Fibroblast of lung (primary cell): Measurements from ENCODE around the gene LKAAEAR1. TPM values are rescaled to one million over a fixed set of nuclear protein-coding genes. Genes with fewer than 3 reads are reported as not detected.

ENCODE experiments used
- DNase-seq, 2 donors: peaks; one replicate each; pipeline versions ENCODE4 v3.0.0 to v3.0.0-alpha.2; 2010; ENCODE audit warnings: low read depth in 2 of 2
- H2AFZ ChIP-seq: 2 replicates; pipeline ENCODE4 v1.5.1; 2012; ENCODE audit warnings: low read length, control low read depth, inconsistent platforms
- H3K27ac ChIP-seq: 2 replicates; pipeline ENCODE4 v1.5.1; 2011; ENCODE audit warnings: low read length, control low read depth; ENCODE audit not compliant: insufficient read depth
- H3K27me3 ChIP-seq: 2 replicates; pipeline ENCODE4 v1.5.1; 2011; ENCODE audit warnings: mild to moderate bottlenecking, low read length; ENCODE audit not compliant: control insufficient read depth, insufficient read depth
- H3K36me3 ChIP-seq: 2 replicates; pipeline ENCODE4 v1.5.1; 2011; ENCODE audit warnings: low read length; ENCODE audit not compliant: control insufficient read depth, insufficient read depth
- H3K4me1 ChIP-seq: 2 replicates; pipeline ENCODE4 v1.5.1; 2011; ENCODE audit warnings: low read length; ENCODE audit not compliant: control insufficient read depth, insufficient read depth; ENCODE audit errors: extremely low read depth
- H3K4me2 ChIP-seq: 2 replicates; pipeline ENCODE4 v1.5.1; 2011; ENCODE audit warnings: low read length, control low read depth; ENCODE audit not compliant: insufficient read depth; ENCODE audit errors: extremely low read depth
- H3K4me3 ChIP-seq, 4 experiments: fragments of 200-600 bp in 1 of 4; sonication (generic) in 1 of 4; replicated peaks in 1 of 4; 2 replicates each; pipeline ENCODE4 v1.5.1; 2011 to 2016; ENCODE audit warnings: low read length in 4 of 4, low read depth in 3 of 4, mild to moderate bottlenecking in 3 of 4, control low read depth in 2 of 4, inconsistent platforms in 1 of 4, mixed read lengths in 1 of 4; ENCODE audit not compliant: insufficient read depth in 1 of 4; ENCODE audit errors: control extremely low read depth in 1 of 4
- H3K79me2 ChIP-seq: 2 replicates; pipeline ENCODE4 v1.5.1; 2012; ENCODE audit warnings: mild to moderate bottlenecking, low read length, inconsistent platforms; ENCODE audit not compliant: control insufficient read depth, insufficient read depth
- H3K9ac ChIP-seq: 2 replicates; pipeline ENCODE4 v1.5.1; 2011; ENCODE audit warnings: mild to moderate bottlenecking, low read length, control low read depth; ENCODE audit not compliant: insufficient read depth
- H3K9me3 ChIP-seq: 2 replicates; pipeline ENCODE4 v1.5.1; 2012; ENCODE audit warnings: low read depth, low read length; ENCODE audit not compliant: control insufficient read depth, insufficient read depth
- H4K20me1 ChIP-seq: 2 replicates; pipeline ENCODE4 v1.5.1; 2011; ENCODE audit warnings: low read length; ENCODE audit not compliant: control insufficient read depth, insufficient read depth; ENCODE audit errors: extremely low read depth
- EZH2 ChIP-seq: IDR thresholded peaks from 2 replicates; pipeline ENCODE4 v1.5.1; 2012; ENCODE audit warnings: low read length, control low read depth, mild to moderate bottlenecking; ENCODE audit errors: missing control alignments
- polyA plus RNA-seq, 2 donors: library from polyadenylated mRNA; depleted of rRNA in 1 of 2; stranded (reverse) in 1 of 2; unstranded in 1 of 2; fragments of >200 nt; gene quantifications; 2 replicates each; pipeline ENCODE4 v1.2.1, GENCODE V29; 2011 to 2012; ENCODE audit warnings: missing spikeins in 1 of 2
- total RNA-seq: library from RNA; depleted of rRNA; stranded (reverse); fragments of >200 nt; gene quantifications from 2 replicates; pipeline ENCODE4 v1.2.1, GENCODE V29; 2014
- TF ChIP-seq, protein P1 (sequence below), 2 donors: IDR thresholded peaks in 1 of 2; conservative IDR thresholded peaks in 1 of 2; 1 replicate in 1 of 2; 2 replicates in 1 of 2; pipeline ENCODE4 v1.5.1; 2011 to 2012; ENCODE audit warnings: low read length in 2 of 2, control low read depth in 1 of 2, inconsistent platforms in 1 of 2, low read depth in 1 of 2, mild to moderate bottlenecking in 1 of 2

LKAAEAR1 gene
- total and polyA plus RNA-seq, 2 donors (not counting 1 experiment from before 2014, with no cell fraction given), result not detected

DNA sequence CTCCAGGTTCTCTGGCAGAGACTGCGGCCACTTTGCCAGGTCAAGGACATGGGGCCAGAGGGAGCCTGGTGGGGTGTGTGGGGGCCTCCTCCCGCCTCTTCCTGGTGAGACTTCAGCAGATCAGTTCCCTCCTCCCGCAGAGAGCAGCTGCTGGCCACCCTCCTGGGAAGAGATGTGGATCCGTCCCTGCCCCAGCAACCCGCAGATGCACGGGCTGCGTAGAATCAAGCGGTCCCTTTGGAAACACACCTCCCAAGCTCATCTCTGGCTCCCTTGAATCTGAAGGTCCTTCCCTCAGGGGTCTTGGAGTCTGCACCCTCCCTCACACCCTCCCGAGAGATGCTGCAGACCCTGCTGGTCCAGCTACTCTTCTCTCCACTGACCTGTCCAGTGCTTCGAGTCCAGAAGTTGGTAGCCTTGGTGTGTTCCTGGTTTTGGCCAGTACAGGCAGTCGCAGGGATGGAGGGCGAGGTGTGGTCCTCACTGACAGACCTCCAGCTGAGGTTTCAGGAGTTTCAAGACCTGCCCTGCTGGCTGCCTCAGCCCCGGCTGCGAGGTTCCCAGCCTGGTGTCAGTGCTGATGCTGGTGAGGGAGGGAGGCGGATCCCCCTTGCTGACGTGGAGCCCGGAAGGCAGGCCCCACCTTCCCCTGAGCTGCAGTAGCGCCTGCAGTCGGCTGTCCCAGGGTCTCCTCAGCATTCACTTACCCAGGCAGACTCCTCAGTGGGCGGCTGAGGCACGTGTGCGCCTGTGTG, 23.0 kb upstream of the LKAAEAR1 start, which contains the start of gene NPBWR2:
TSS of gene NPBWR2 (minus strand) at position 585 of the 755 bp plus-strand sequence. CDS start 734 bp downstream, outside the sequence.
- H3K27ac ChIP-seq, result no peak within 1 kb of the TSS
- no peak within 1 kb of the TSS for H3K4me2 ChIP-seq
- no peak for DNase-seq
- peaks cover 12% of the 10 kb centered on the region for H3K27me3 ChIP-seq
- H2AFZ ChIP-seq, result no peak within 1 kb of the TSS
- H3K79me2 ChIP-seq, result no peaks in the 10 kb centered on the region
- H4K20me1 ChIP-seq, result no peaks in the 10 kb centered on the region
- no peak within 1 kb of the TSS for H3K9ac ChIP-seq
- no peaks in the 10 kb centered on the region for H3K36me3 ChIP-seq
- no peak for TF ChIP-seq EZH2
- TF ChIP-seq, protein P1, sequence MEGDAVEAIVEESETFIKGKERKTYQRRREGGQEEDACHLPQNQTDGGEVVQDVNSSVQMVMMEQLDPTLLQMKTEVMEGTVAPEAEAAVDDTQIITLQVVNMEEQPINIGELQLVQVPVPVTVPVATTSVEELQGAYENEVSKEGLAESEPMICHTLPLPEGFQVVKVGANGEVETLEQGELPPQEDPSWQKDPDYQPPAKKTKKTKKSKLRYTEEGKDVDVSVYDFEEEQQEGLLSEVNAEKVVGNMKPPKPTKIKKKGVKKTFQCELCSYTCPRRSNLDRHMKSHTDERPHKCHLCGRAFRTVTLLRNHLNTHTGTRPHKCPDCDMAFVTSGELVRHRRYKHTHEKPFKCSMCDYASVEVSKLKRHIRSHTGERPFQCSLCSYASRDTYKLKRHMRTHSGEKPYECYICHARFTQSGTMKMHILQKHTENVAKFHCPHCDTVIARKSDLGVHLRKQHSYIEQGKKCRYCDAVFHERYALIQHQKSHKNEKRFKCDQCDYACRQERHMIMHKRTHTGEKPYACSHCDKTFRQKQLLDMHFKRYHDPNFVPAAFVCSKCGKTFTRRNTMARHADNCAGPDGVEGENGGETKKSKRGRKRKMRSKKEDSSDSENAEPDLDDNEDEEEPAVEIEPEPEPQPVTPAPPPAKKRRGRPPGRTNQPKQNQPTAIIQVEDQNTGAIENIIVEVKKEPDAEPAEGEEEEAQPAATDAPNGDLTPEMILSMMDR (conservative IDR thresholded peaks at IDR 0.05 in 1 of 2, IDR thresholded peaks at IDR 0.05 in 1 of 2; ENCODE audit: low read depth in 1 of 2, low read length in 2 of 2), result no peak
- no peak within 1 kb of the TSS for H3K4me3 ChIP-seq
- H3K4me1 ChIP-seq, result no peaks in the 10 kb centered on the region
- H3K9me3 ChIP-seq, result no peaks in the 10 kb centered on the region

DNA sequence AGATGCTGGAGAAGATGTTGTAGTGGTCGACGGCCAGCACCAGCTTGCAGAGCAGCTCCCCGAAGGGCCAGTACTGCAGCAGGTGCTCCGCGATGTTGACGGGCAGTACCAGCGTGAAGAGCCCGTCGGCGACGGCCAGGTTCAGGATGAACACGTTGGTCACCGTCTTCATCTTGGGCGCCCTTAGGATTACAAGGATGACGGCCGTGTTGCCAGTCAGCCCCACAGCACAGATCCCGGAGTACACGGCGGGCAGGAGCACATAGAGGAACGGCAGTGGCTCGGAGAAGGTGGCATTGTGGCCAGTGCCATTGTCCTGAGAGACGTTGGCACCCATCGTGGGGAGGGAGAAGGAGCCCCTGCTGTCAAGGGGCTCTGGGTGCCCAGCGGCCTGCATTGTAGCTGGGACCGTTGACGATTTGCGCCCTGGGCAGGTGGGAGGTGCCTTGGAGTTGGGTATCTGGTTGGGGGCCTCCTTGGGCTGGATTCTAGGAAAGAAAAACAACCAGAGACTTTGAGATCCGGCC, 22.3 kb upstream of the LKAAEAR1 start:
- Histone ChIP-seq H3K36me3 (no peaks in the 10 kb centered on the region), H3K4me3 (no peak overlapping the region), H3K79me2 (no peaks in the 10 kb centered on the region), H3K9me3 (no peaks in the 10 kb centered on the region), H3K4me2 (no peak overlapping the region), H3K9ac (no peak overlapping the region), H3K27me3 (peaks cover 18% of the 10 kb centered on the region), H4K20me1 (no peaks in the 10 kb centered on the region), H3K27ac (no peak overlapping the region), H2AFZ (no peak overlapping the region), H3K4me1 (no peaks in the 10 kb centered on the region)
- no peak for TF ChIP-seq EZH2
- TF ChIP-seq, protein P1 (conservative IDR thresholded peaks at IDR 0.05 in 1 of 2, IDR thresholded peaks at IDR 0.05 in 1 of 2; ENCODE audit: low read depth in 1 of 2, low read length in 2 of 2), result no peak
- no peak for DNase-seq

DNA sequence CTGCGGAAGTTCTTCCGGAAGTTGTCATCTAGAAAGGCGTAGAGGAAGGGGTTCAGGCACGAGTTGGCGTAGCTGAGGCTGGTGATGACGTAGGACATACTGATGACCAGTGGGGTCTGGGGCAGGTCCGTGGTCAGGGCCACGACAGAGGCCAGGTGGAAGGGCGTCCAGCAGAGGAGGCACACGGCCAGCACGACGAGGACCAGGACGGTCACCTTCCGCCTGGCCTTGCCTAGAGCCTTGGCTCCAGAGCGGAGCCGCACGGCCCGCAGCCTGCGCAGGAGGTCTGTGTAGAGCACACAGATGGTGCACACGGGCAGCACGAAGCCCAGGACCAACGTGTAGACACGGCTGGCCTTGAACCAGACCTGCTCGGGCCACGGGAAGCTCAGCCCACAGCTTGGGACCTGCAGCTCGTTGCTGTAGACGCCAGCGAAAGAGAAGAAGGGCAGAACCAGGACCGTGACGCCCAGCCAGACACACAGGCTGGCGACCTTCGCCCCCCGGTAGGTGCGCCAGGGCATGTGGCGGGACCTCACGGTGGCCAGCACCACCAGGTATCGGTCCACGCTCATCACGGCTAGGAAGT, 21.7 kb upstream of the LKAAEAR1 start:
- no peaks in the 10 kb centered on the region for H3K79me2 ChIP-seq
- H3K36me3 ChIP-seq, result no peaks in the 10 kb centered on the region
- H3K27ac ChIP-seq, result no peak overlapping the region
- no peak overlapping the region for H3K4me3 ChIP-seq
- no peak overlapping the region for H3K9ac ChIP-seq
- no peaks in the 10 kb centered on the region for H3K9me3 ChIP-seq
- no peaks in the 10 kb centered on the region for H4K20me1 ChIP-seq
- no peaks in the 10 kb centered on the region for H3K4me1 ChIP-seq
- peaks cover 23% of the 10 kb centered on the region for H3K27me3 ChIP-seq
- H3K4me2 ChIP-seq, result no peak overlapping the region
- DNase-seq, result no peak
- no peak overlapping the region for H2AFZ ChIP-seq
- no peak for TF ChIP-seq EZH2
- TF ChIP-seq, protein P1 (conservative IDR thresholded peaks at IDR 0.05 in 1 of 2, IDR thresholded peaks at IDR 0.05 in 1 of 2; ENCODE audit: low read depth in 1 of 2, low read length in 2 of 2), result no peak
